Inferior parietal cortex (tissue), 1 donor: ENCODE data around the gene FABP6.
"Not testable (repeated sequence)": the region's sequence is repeated elsewhere in the genome, so short reads cannot be mapped to it uniquely, and the experiment has no call there.

Experiments used
- DNase-seq: peaks from one replicate; pipeline ENCODE4 v3.0.0-alpha.2; 2016; ENCODE audit errors: extremely low spot score

FABP6 gene

GRCh38 chr5:160221082-160221481 lies 8.2 kb upstream of the FABP6 start:
- no peak for DNase-seq

- no peak for DNase-seq
These were observed 2.3 kb upstream of the FABP6 start for GRCh38 chr5:160227012-160227411.

GRCh38 chr5:160230686-160231527 lies 1.6 kb downstream of the FABP6 start:
- DNase-seq, result no peak

- no peak for DNase-seq
These were observed 2.6 kb downstream of the FABP6 start for GRCh38 chr5:160231783-160232342.

- DNase-seq, result no peak
These were observed 3.9 kb downstream of the FABP6 start for GRCh38 chr5:160233215-160233614.

- DNase-seq, result no peak
These were observed 6.4 kb downstream of the FABP6 start for GRCh38 chr5:160235731-160236130.

GRCh38 chr5:160237571-160238093 lies 8.3 kb downstream of the FABP6 start:
- DNase-seq, result no peak

GRCh38 chr5:160240350-160240749 lies 11.0 kb downstream of the FABP6 start:
- no peak for DNase-seq

- no peak for DNase-seq
These were observed 12.8 kb downstream of the FABP6 start for GRCh38 chr5:160242145-160242544.

GRCh38 chr5:160245506-160246086 lies 16.3 kb downstream of the FABP6 start:
- DNase-seq, result no peak

- not testable (repeated sequence) for DNase-seq
These were observed 20.3 kb downstream of the FABP6 start for GRCh38 chr5:160249570-160249969.

GRCh38 chr5:160250226-160250625 lies 20.9 kb downstream of the FABP6 start:
- no peak for DNase-seq

- DNase-seq, result no peak
These were observed 21.5 kb downstream of the FABP6 start for GRCh38 chr5:160250826-160251225.

- no peak for DNase-seq
These were observed 22.3 kb downstream of the FABP6 start for GRCh38 chr5:160251406-160252155.

GRCh38 chr5:160252916-160253315 lies 23.6 kb downstream of the FABP6 start:
- no peak for DNase-seq

GRCh38 chr5:160253441-160253840 lies 24.1 kb downstream of the FABP6 start:
- no peak for DNase-seq

- DNase-seq, result no peak
These were observed 25.4 kb downstream of the FABP6 start for GRCh38 chr5:160254706-160255105.

GRCh38 chr5:160259341-160259740 lies 30.0 kb downstream of the FABP6 start:
- DNase-seq, result no peak

- DNase-seq, result no peak
These were observed 30.9 kb downstream of the FABP6 start for GRCh38 chr5:160260006-160260775.

GRCh38 chr5:160260881-160261815 lies 31.8 kb downstream of the FABP6 start:
- peak; percentile 29 for DNase-seq
